ENCODE data around the gene TYMP. TPM values are rescaled to one million over a fixed set of nuclear protein-coding genes. Genes with fewer than 3 reads are reported as not detected.

Gene TYMP
- total and polyA plus RNA-seq, 2 of the 4 experiments (the other 2 are of a cell fraction) = 0.18 to 0.74 TPM

GRCh38 chr22:50519151-50519550 lies 10.7 kb downstream of the TYMP start:
- H2BK120ac ChIP-seq (ENCODE audit: low read depth, low read length) = no peak overlapping the region

More at GRCh38 chr22:50519151-50519550, 10.7 kb downstream of the TYMP start:
- no peak overlapping the region for H3K27ac ChIP-seq (ENCODE audit: insufficient read depth, low read length)
- no peak overlapping the region for H3K56ac ChIP-seq (ENCODE audit: extremely low read depth, insufficient read depth, low read length)
- no peak overlapping the region for H3K14ac ChIP-seq (replicated peaks; ENCODE audit: low read depth, low read length)
- TF ChIP-seq, protein P1, sequence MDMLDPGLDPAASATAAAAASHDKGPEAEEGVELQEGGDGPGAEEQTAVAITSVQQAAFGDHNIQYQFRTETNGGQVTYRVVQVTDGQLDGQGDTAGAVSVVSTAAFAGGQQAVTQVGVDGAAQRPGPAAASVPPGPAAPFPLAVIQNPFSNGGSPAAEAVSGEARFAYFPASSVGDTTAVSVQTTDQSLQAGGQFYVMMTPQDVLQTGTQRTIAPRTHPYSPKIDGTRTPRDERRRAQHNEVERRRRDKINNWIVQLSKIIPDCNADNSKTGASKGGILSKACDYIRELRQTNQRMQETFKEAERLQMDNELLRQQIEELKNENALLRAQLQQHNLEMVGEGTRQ (IDR thresholded peaks at IDR 0.05; ENCODE audit: low read depth, low read length) = no peak
- no peak for TF ChIP-seq BHLHE40 (IDR thresholded peaks at IDR 0.05; ENCODE audit: low read depth, low read length)
- TF ChIP-seq RFX5 (IDR thresholded peaks at IDR 0.05; ENCODE audit: low read depth, low read length) = no peak
- no peak for TF ChIP-seq MAFK (IDR thresholded peaks at IDR 0.05; ENCODE audit: low read depth, low read length)
- no peak for TF ChIP-seq CHD1 (IDR thresholded peaks at IDR 0.05; ENCODE audit: low read depth, low read length)
- TF ChIP-seq NFE2L2 (IDR thresholded peaks at IDR 0.05; ENCODE audit: low read depth, low read length) = no peak
- no peak for TF ChIP-seq MXI1 (IDR thresholded peaks at IDR 0.05; ENCODE audit: borderline replicate concordance, low read depth, low read length)
- TF ChIP-seq POLR2A (IDR thresholded peaks at IDR 0.05; ENCODE audit: low read depth, low read length) = no peak
- TF ChIP-seq, protein P2, sequence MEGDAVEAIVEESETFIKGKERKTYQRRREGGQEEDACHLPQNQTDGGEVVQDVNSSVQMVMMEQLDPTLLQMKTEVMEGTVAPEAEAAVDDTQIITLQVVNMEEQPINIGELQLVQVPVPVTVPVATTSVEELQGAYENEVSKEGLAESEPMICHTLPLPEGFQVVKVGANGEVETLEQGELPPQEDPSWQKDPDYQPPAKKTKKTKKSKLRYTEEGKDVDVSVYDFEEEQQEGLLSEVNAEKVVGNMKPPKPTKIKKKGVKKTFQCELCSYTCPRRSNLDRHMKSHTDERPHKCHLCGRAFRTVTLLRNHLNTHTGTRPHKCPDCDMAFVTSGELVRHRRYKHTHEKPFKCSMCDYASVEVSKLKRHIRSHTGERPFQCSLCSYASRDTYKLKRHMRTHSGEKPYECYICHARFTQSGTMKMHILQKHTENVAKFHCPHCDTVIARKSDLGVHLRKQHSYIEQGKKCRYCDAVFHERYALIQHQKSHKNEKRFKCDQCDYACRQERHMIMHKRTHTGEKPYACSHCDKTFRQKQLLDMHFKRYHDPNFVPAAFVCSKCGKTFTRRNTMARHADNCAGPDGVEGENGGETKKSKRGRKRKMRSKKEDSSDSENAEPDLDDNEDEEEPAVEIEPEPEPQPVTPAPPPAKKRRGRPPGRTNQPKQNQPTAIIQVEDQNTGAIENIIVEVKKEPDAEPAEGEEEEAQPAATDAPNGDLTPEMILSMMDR (conservative IDR thresholded peaks at IDR 0.05; ENCODE audit: low read depth, low read length) = no peak
- no peak for TF ChIP-seq SMC3 (IDR thresholded peaks at IDR 0.05; ENCODE audit: low read depth, low read length)
- no peak for TF ChIP-seq CEBPB (IDR thresholded peaks at IDR 0.05; ENCODE audit: low read depth, low read length)
- no peak for TF ChIP-seq MAZ (IDR thresholded peaks at IDR 0.05; ENCODE audit: borderline replicate concordance, low read depth, low read length)
- TF ChIP-seq RAD21 (IDR thresholded peaks at IDR 0.05; ENCODE audit: low read length) = no peak
- no peak for TF ChIP-seq FOS (IDR thresholded peaks at IDR 0.05; ENCODE audit: low read depth, low read length)
- TF ChIP-seq RCOR1 (IDR thresholded peaks at IDR 0.05; ENCODE audit: insufficient replicate concordance, low read length) = no peak
- TF ChIP-seq, protein P3, sequence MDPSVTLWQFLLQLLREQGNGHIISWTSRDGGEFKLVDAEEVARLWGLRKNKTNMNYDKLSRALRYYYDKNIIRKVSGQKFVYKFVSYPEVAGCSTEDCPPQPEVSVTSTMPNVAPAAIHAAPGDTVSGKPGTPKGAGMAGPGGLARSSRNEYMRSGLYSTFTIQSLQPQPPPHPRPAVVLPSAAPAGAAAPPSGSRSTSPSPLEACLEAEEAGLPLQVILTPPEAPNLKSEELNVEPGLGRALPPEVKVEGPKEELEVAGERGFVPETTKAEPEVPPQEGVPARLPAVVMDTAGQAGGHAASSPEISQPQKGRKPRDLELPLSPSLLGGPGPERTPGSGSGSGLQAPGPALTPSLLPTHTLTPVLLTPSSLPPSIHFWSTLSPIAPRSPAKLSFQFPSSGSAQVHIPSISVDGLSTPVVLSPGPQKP (IDR thresholded peaks at IDR 0.05; ENCODE audit: borderline replicate concordance, low read depth, low read length) = no peak
- peaks cover 19 to 50% of the 10 kb centered on the region in 2 experiments for H3K79me1 ChIP-seq (ENCODE audit: low read depth in 1 of 2, low read length in 2 of 2)
- H3K4me1 ChIP-seq (ENCODE audit: control insufficient read depth, insufficient read depth, low read length) = no peaks in the 10 kb centered on the region; the same call in 1 of the 2 replicates
- no peak overlapping the region for H2AK5ac ChIP-seq (ENCODE audit: low read depth, low read length)
- no peak overlapping the region for H3K4me3 ChIP-seq (ENCODE audit: insufficient read depth, low read depth, low read length)
- H3K9me3 ChIP-seq (ENCODE audit: control insufficient read depth, insufficient read depth, low read length) = no peaks in the 10 kb centered on the region
- POLR2A ChIA-PET (ENCODE audit: unreplicated experiment) = no interaction called here
- H3K9me1 ChIP-seq (ENCODE audit: insufficient read depth, low read length) = no peaks in the 10 kb centered on the region
- no peak overlapping the region for H2AK9ac ChIP-seq (replicated peaks; ENCODE audit: low read depth, low read length, poor library complexity)
- H3K9ac ChIP-seq (ENCODE audit: low read depth, low read length) = no peak overlapping the region
- peaks cover 49% of the 10 kb centered on the region for H3K36me3 ChIP-seq (ENCODE audit: control insufficient read depth, insufficient read depth, low read length)
- in situ Hi-C loops (cut with MboI; ENCODE audit: low sequenced_read_pairs) (no loop called here), dilution Hi-C loops (cut with HindIII; ENCODE audit: low sequenced_read_pairs, unreplicated experiment) (no loop called here), intact Hi-C loops (cut with micrococcal nuclease) (no loop called here)
- no TSS peak for BruUV-seq (replicated peaks)
- H3K4me2 ChIP-seq (ENCODE audit: low read depth, low read length) = no peak overlapping the region
- no peak overlapping the region for H4K8ac ChIP-seq (ENCODE audit: low read depth in 2 of 2, low read length in 2 of 2)
- H3K4ac ChIP-seq (ENCODE audit: low read depth, low read length) = no peak overlapping the region
- H3K18ac ChIP-seq (ENCODE audit: low read depth, low read length) = no peak overlapping the region
- no peak overlapping the region for H4K5ac ChIP-seq (ENCODE audit: low read depth, low read length)
- no peak overlapping the region for H3K23ac ChIP-seq (ENCODE audit: low read depth, low read length)
- ATAC-seq (ENCODE audit: low read depth) = no peak
- H2BK5ac ChIP-seq (ENCODE audit: low read depth, low read length, poor library complexity, severe bottlenecking) = no peak overlapping the region
- H4K20me1 ChIP-seq (ENCODE audit: insufficient read depth, low read length) = peaks cover 15% of the 10 kb centered on the region
- H2BK20ac ChIP-seq (ENCODE audit: low read depth, low read length) = no peak overlapping the region
- H3K27me3 ChIP-seq (ENCODE audit: control insufficient read depth, insufficient read depth, low read length) = no peaks in the 10 kb centered on the region
- no peak overlapping the region for H2AFZ ChIP-seq (replicated peaks; ENCODE audit: low read length, poor library complexity)
- H4K91ac ChIP-seq (ENCODE audit: insufficient read depth, low read depth, low read length) = no peak overlapping the region
- CTCF ChIA-PET = no interaction called here
- DNase-seq = no peak
- no peak overlapping the region for H2BK15ac ChIP-seq (ENCODE audit: low read depth, low read length)
- WGBS, 2 experiments (ENCODE audit: extremely low coverage in 2 of 2, insufficient read length in 1 of 2) = 94% methylated on average over 6 of the region's 8 CpGs; no CpG with 5 or more reads in 1 of the 2 experiments
